Mucosa of descending colon (tissue), 3 donors: Measurements from ENCODE around the gene TINAGL1. TPM values are rescaled to one million over a fixed set of nuclear protein-coding genes. Genes with fewer than 3 reads are reported as not detected.
A peak's percentile ranks its signal among the peaks of the same experiment; 100 is the strongest.

Experiments
- ATAC-seq: fragments of 200-7000 bp; cut with Tn5 transposase; one replicate; pipeline ENCODE4 v1.9.1; 2020; ENCODE audit warnings: mild to moderate bottlenecking, moderate library complexity
- DNase-seq, 3 donors: peaks; one replicate each; pipeline ENCODE4 v3.0.0-alpha.2; 2020
- H3K36me3 ChIP-seq: fragments of 200-600 bp; one replicate; pipeline ENCODE4 v1.8.0; 2021; ENCODE audit warnings: low read depth, mild to moderate bottlenecking
- H3K4me1 ChIP-seq: fragments of 200-600 bp; one replicate; pipeline ENCODE4 v1.8.0; 2021; ENCODE audit warnings: low read depth, mild to moderate bottlenecking
- H3K4me3 ChIP-seq: fragments of 200-600 bp; one replicate; pipeline ENCODE4 v1.8.0; 2021; ENCODE audit warnings: mild to moderate bottlenecking
- H3K9me3 ChIP-seq: fragments of 200-600 bp; one replicate; pipeline ENCODE4 v1.8.0; 2021; ENCODE audit warnings: mild to moderate bottlenecking
- intact Hi-C, 2 donors: fragments of 100-400 bp; cut with DNase I in 1 of 2; cut with micrococcal nuclease in 1 of 2; formaldehyde crosslinking; loops; one replicate each; pipeline versions ENCODE4 v1.11.0 to v1.11.1; 2022; cut with DNase I, micrococcal nuclease
- total RNA-seq, 3 donors: library from RNA; stranded (reverse); fragmentation: NEBNext Ultra II Directional in 2 of 3; extraction: Animal tissue kit (Norgen Biotek cat#: 25700) in 2 of 3; gene quantifications; one replicate each; pipeline versions ENCODE4 v1.2.1 to v1.2.4, GENCODE V29; 2021 to 2023
- TF ChIP-seq, protein P1 (sequence below): fragments of 200-600 bp; IDR thresholded peaks from one replicate; pipeline ENCODE4 v1.8.0; 2022; ENCODE audit warnings: antibody characterized with exemption, mild to moderate bottlenecking
- donor health status: DM: no; HTN: no; CAD: no; lungs with moderate emphysema.
- donor health status: DM: no; HTN: no; CAD: no.
- donor health status: DM: no; HTN: yes; CAD: no.

Gene TINAGL1
- total RNA-seq, 3 donors from 2014 or later = 104 to 169 (median 148) TPM

DNA sequence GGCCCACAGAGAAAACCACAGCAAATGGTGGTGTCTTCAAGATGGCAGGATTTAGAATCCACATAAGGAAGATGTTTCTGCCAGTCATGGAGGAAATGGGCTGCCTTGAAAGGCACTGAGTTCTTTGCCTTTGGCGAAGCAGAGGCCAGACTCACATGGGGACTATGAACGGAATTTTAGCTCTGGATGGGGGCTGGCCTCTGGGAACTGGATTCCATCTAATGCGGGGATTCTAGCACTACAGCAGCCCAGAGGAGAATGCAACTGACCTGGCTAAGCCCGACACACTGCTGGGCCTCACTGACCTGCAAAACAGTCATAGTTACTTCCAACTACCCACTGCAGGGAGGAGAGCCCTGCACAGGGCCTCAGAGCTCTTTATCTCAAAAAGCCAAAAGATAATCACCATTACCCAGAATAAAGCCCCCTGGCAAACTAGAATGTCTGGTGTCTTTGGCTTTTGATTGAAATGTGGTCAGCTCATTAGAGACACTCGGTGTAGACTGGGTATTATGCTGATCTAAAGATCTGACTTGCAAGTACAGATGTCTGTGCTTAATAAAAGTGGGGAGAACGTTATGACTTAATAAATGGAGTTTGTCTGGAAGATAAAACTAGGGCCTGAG lies 52.7 kb downstream of the TINAGL1 start:
- TF ChIP-seq, protein P1, sequence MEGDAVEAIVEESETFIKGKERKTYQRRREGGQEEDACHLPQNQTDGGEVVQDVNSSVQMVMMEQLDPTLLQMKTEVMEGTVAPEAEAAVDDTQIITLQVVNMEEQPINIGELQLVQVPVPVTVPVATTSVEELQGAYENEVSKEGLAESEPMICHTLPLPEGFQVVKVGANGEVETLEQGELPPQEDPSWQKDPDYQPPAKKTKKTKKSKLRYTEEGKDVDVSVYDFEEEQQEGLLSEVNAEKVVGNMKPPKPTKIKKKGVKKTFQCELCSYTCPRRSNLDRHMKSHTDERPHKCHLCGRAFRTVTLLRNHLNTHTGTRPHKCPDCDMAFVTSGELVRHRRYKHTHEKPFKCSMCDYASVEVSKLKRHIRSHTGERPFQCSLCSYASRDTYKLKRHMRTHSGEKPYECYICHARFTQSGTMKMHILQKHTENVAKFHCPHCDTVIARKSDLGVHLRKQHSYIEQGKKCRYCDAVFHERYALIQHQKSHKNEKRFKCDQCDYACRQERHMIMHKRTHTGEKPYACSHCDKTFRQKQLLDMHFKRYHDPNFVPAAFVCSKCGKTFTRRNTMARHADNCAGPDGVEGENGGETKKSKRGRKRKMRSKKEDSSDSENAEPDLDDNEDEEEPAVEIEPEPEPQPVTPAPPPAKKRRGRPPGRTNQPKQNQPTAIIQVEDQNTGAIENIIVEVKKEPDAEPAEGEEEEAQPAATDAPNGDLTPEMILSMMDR = no peak
- DNase-seq (no peak), ATAC-seq (no peak)
- Histone ChIP-seq H3K4me1 (peaks cover 16% of the 10 kb centered on the region), H3K9me3 (no peaks in the 10 kb centered on the region), H3K36me3 (no peaks in the 10 kb centered on the region), H3K4me3 (no peak overlapping the region)
- intact Hi-C loops = no loop called here

DNA sequence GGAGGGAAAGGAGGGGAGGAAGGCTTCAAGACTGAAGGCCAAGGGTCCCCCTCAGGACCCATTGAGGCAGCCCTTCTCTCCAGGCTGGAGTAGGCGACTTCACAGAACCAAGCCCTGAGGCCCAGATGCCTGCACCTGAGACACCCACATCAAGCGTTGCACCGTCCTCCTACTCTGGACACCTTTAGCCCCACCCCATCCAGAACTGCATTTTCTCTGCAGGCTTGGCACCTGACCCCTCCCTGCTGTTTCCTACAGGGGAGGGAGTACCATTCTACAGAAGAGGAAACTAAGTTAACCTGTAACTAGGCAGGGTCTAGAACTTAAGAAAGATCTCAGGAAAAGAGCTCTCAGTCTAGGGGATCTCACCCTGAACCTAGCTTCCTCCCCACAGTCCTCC lies 56.3 kb downstream of the TINAGL1 start:
- no peaks in the 10 kb centered on the region for H3K36me3 ChIP-seq
- TF ChIP-seq, protein P1 = no peak
- DNase-seq (peak in 2 of 3 donors; percentile 55 to 58), ATAC-seq (peak; percentile 89)
- H3K4me3 ChIP-seq = no peak overlapping the region
- intact Hi-C loops = no loop called here
- no peaks in the 10 kb centered on the region for H3K9me3 ChIP-seq
- peaks cover 31% of the 10 kb centered on the region for H3K4me1 ChIP-seq

DNA sequence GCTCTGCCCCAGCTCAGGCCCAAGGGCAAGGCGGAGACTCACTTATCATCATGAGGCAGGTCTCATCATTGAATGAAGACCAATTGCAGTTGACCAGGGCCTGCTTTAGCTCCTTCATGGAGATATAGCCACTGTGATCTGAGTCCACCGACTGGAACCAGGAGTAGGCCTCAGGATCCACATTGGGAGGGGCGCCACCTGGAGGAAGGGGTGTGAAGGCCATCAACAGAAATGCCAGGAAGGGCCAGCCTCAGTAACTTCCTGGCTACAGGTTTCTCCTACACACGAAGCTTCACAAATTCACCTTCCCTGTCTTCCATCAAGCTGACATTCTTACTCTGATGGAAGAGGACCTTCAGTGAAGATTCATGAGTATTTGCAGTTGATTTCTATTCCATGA lies 56.8 kb downstream of the TINAGL1 start:
- H3K4me3 ChIP-seq = no peak overlapping the region
- DNase-seq = peak in 2 of 3 donors; percentile 76 to 83
- no peaks in the 10 kb centered on the region for H3K36me3 ChIP-seq
- H3K4me1 ChIP-seq = peaks cover 31% of the 10 kb centered on the region
- intact Hi-C loops = no loop called here
- ATAC-seq = peak; percentile 77
- TF ChIP-seq, protein P1 = peak; percentile 44
- no peaks in the 10 kb centered on the region for H3K9me3 ChIP-seq

Other genes starting within 250 kb of the TINAGL1 start
- gene FABP3, start 203.4 kb upstream of the TINAGL1 start, total RNA-seq = 1 to 10 TPM; 5.6 to 7.8 (median 7.1) TPM
- 100 to 1,000 TPM; 146 to 381 (median 225) TPM for gene SERINC2, start 163.3 kb upstream of the TINAGL1 start, total RNA-seq
- not detected for gene HCRTR1, start 41.2 kb downstream of the TINAGL1 start, total RNA-seq
- 10 to 100 TPM; 47.5 to 54.5 (median 52.9) TPM for gene PEF1, start 68.4 kb downstream of the TINAGL1 start, total RNA-seq
- 10 to 100 TPM; 11.2 to 62.9 (median 19.3) TPM for gene COL16A1, start 127.5 kb downstream of the TINAGL1 start, total RNA-seq
- gene ADGRB2, start 187.8 kb downstream of the TINAGL1 start, total RNA-seq = 1 to 10 TPM in 1 of 3 donors, under 1 TPM in 2; 0.55 to 3.8 (median 0.65) TPM
- gene SPOCD1, start 239.5 kb downstream of the TINAGL1 start, total RNA-seq = under 1 TPM in 1 of 3 donors, not detected in 2; 0.99 TPM